H1 (cell line): Measurements from ENCODE around the gene CYP2E1. TPM values are rescaled to one million over a fixed set of nuclear protein-coding genes. Genes with fewer than 3 reads are reported as not detected.

Experiments used
- CTCF ChIA-PET: fragments of 300-600 bp; sonication (Branson Sonifier 250); formaldehyde crosslinking; loops from one replicate; lab custom pipeline; 2021; ENCODE audit not compliant: partially characterized antibody; lab: Charles Lee
- POLR2A ChIA-PET: fragments of 300-600 bp; sonication (Branson Sonifier 250); formaldehyde crosslinking; loops from one replicate; lab custom pipeline; 2021; ENCODE audit warnings: inconsistent platforms; ENCODE audit not compliant: partially characterized antibody; lab: Charles Lee
- DNase-seq, 2 experiments: peaks; one replicate each; pipeline versions ENCODE4 v3.0.0 to v3.0.0-alpha.2; 2010 to 2022; ENCODE audit warnings: low spot score in 2 of 2, low read depth in 1 of 2, mixed read lengths in 1 of 2
- FAIRE-seq: peaks from 2 replicates; lab custom pipeline; 2011; peaks lifted over from hg19 to GRCh38; lab: Jason Lieb, UNC
- H2AFZ ChIP-seq: 2 replicates; pipeline ENCODE4 v1.8.1; 2012; ENCODE audit warnings: low read length, inconsistent platforms
- H2AK5ac ChIP-seq: 2 replicates; pipeline ENCODE4 v1.6.1; 2013; ENCODE audit warnings: low read depth, low read length
- H2BK120ac ChIP-seq: replicated peaks from 2 replicates; pipeline ENCODE3; 2013; ENCODE audit warnings: low read depth, low read length, inconsistent platforms
- H2BK12ac ChIP-seq: 2 replicates; pipeline ENCODE4 v1.6.1; 2013; ENCODE audit warnings: low read depth, low read length
- H2BK15ac ChIP-seq: 2 replicates; pipeline ENCODE4 v1.6.1; 2013; ENCODE audit warnings: low read length
- H2BK20ac ChIP-seq: 2 replicates; pipeline ENCODE4 v1.6.1; 2013; ENCODE audit warnings: low read length
- H2BK5ac ChIP-seq: 2 replicates; pipeline ENCODE4 v1.6.1; 2013; ENCODE audit warnings: low read depth, low read length
- H3K14ac ChIP-seq: 2 replicates; pipeline ENCODE4 v1.6.1; 2013; ENCODE audit warnings: inconsistent platforms; ENCODE audit not compliant: insufficient read length
- H3K18ac ChIP-seq: 2 replicates; pipeline ENCODE4 v1.6.1; 2013; ENCODE audit warnings: low read length; ENCODE audit errors: extremely low read depth
- H3K23ac ChIP-seq: 2 replicates; pipeline ENCODE4 v1.6.1; 2013; ENCODE audit warnings: inconsistent platforms; ENCODE audit not compliant: insufficient read length
- H3K23me2 ChIP-seq: 2 replicates; pipeline ENCODE4 v1.6.1; 2013; ENCODE audit warnings: low read depth, low read length
- H3K27ac ChIP-seq: 2 replicates; pipeline ENCODE4 v1.6.1; 2011; ENCODE audit warnings: low read depth, low read length, inconsistent platforms
- H3K27me3 ChIP-seq, 4 experiments: replicated peaks in 1 of 4; 1 replicate in 1 of 4; 2 replicates in 3 of 4; pipeline versions ENCODE4 v1.6.1 to v1.8.1; 2011 to 2013; ENCODE audit warnings: low read length in 3 of 4, mild to moderate bottlenecking in 3 of 4, inconsistent platforms in 2 of 4, mixed read lengths in 2 of 4, moderate library complexity in 1 of 4; ENCODE audit not compliant: control insufficient read depth in 3 of 4, insufficient read depth in 3 of 4; ENCODE audit errors: extremely low read depth in 1 of 4
- H3K36me3 ChIP-seq, 4 experiments: 2 replicates each; pipeline versions ENCODE4 v1.6.1 to v1.8.1; 2011 to 2013; ENCODE audit warnings: mild to moderate bottlenecking in 4 of 4, low read length in 3 of 4, moderate library complexity in 2 of 4, control low read depth in 1 of 4, inconsistent platforms in 1 of 4; ENCODE audit not compliant: insufficient read depth in 4 of 4, control insufficient read depth in 2 of 4
- H3K4ac ChIP-seq: replicated peaks from 2 replicates; pipeline ENCODE3; 2013; ENCODE audit warnings: low read length, low read depth, mixed read lengths, inconsistent platforms; ENCODE audit not compliant: insufficient read length
- H3K4me1 ChIP-seq, 4 experiments: replicated peaks in 1 of 4; 1 replicate in 1 of 4; 2 replicates in 3 of 4; pipeline versions ENCODE4 v1.6.1 to v1.8.1; 2011 to 2013; ENCODE audit warnings: low read length in 3 of 4, inconsistent platforms in 2 of 4, mixed read lengths in 1 of 4; ENCODE audit not compliant: insufficient read depth in 4 of 4, control insufficient read depth in 3 of 4
- H3K4me2 ChIP-seq, 2 experiments: 2 replicates each; pipeline versions ENCODE4 v1.6.1 to v1.8.1; 2011 to 2013; ENCODE audit warnings: low read depth in 2 of 2, low read length in 2 of 2, control low read depth in 1 of 2, inconsistent platforms in 1 of 2, mild to moderate bottlenecking in 1 of 2; ENCODE audit not compliant: insufficient read depth in 1 of 2
- H3K4me3 ChIP-seq, 4 experiments: fragments of 200-600, 300-600 bp in 1 of 4; sonication (generic), shearing (Covaris generic), sonication (Bioruptor Twin) in 1 of 4; 2 replicates each; pipeline versions ENCODE4 v1.5.1 to v1.8.1; 2011 to 2016; ENCODE audit warnings: low read length in 4 of 4, low read depth in 3 of 4, control low read depth in 2 of 4, inconsistent platforms in 2 of 4, mild to moderate bottlenecking in 2 of 4, mixed read lengths in 1 of 4, moderate library complexity in 1 of 4; ENCODE audit not compliant: insufficient read depth in 2 of 4; ENCODE audit errors: extremely low read depth in 1 of 4
- H3K56ac ChIP-seq: replicated peaks from 2 replicates; pipeline ENCODE3; 2013; ENCODE audit warnings: low read depth, mild to moderate bottlenecking, mixed read lengths, low read length, inconsistent platforms; ENCODE audit not compliant: insufficient read length
- H3K79me1 ChIP-seq: 2 replicates; pipeline ENCODE4 v1.6.1; 2013; ENCODE audit warnings: low read depth, low read length, control low read depth
- H3K79me2 ChIP-seq, 2 experiments: 2 replicates each; pipeline versions ENCODE4 v1.6.1 to v1.8.1; 2012 to 2013; ENCODE audit warnings: low read length in 2 of 2, mild to moderate bottlenecking in 2 of 2, inconsistent platforms in 1 of 2; ENCODE audit not compliant: insufficient read depth in 2 of 2, control insufficient read depth in 1 of 2
- H3K9ac ChIP-seq, 4 experiments: replicated peaks in 1 of 4; 1 replicate in 1 of 4; 2 replicates in 3 of 4; pipeline versions ENCODE4 v1.6.1 to v1.8.1; 2011 to 2013; ENCODE audit warnings: low read depth in 3 of 4, low read length in 3 of 4, control low read depth in 2 of 4, mild to moderate bottlenecking in 2 of 4, moderate library complexity in 2 of 4, inconsistent platforms in 1 of 4; ENCODE audit errors: extremely low read depth in 1 of 4
- H3K9me3 ChIP-seq, 2 experiments: 2 replicates each; pipeline versions ENCODE4 v1.6.1 to v1.8.1; 2012 to 2013; ENCODE audit warnings: mild to moderate bottlenecking in 2 of 2, moderate library complexity in 2 of 2, control low read depth in 1 of 2, inconsistent platforms in 1 of 2, low read depth in 1 of 2, low read length in 1 of 2, mixed read lengths in 1 of 2; ENCODE audit not compliant: insufficient read depth in 2 of 2
- H4K20me1 ChIP-seq, 2 experiments: replicated peaks in 1 of 2; 2 replicates each; pipeline versions ENCODE3 to v1.8.1; 2011 to 2013; ENCODE audit warnings: inconsistent platforms in 2 of 2, low read length in 2 of 2, mild to moderate bottlenecking in 1 of 2; ENCODE audit not compliant: insufficient read depth in 2 of 2, control insufficient read depth in 1 of 2
- H4K5ac ChIP-seq: 2 replicates; pipeline ENCODE4 v1.6.1; 2013; ENCODE audit warnings: low read length, low read depth, mixed read lengths, inconsistent platforms; ENCODE audit not compliant: insufficient read length
- H4K8ac ChIP-seq: 2 replicates; pipeline ENCODE4 v1.8.0; 2013; ENCODE audit warnings: mild to moderate bottlenecking, moderate library complexity, low read length, inconsistent platforms; ENCODE audit not compliant: insufficient read depth; ENCODE audit errors: extremely low read depth
- H4K91ac ChIP-seq: replicated peaks from 2 replicates; pipeline ENCODE3; 2013; ENCODE audit warnings: low read length, mixed read lengths, inconsistent platforms; ENCODE audit not compliant: insufficient read length
- BACH1 ChIP-seq: IDR thresholded peaks from 2 replicates; pipeline ENCODE4 v1.6.1; 2012; ENCODE audit warnings: low read length, improper control_type of control experiment
- EGR1 ChIP-seq: IDR thresholded peaks from 2 replicates; pipeline ENCODE4 v1.6.1; 2011; ENCODE audit warnings: low read depth, low read length, borderline replicate concordance
- JUND ChIP-seq: IDR thresholded peaks from 2 replicates; pipeline ENCODE4 v1.6.1; 2011; ENCODE audit warnings: mild to moderate bottlenecking, improper control_type of control experiment, low read length
- PHF8 ChIP-seq: fragments of 200-600 bp; sonication (generic); conservative IDR thresholded peaks from 2 replicates; pipeline ENCODE4 v1.7.1; 2012; ENCODE audit warnings: low read depth, mild to moderate bottlenecking, inconsistent platforms, low read length, moderate library complexity
- RXRA ChIP-seq: IDR thresholded peaks from 2 replicates; pipeline ENCODE4 v1.6.1; 2011; ENCODE audit warnings: low read depth, mild to moderate bottlenecking, low read length, moderate library complexity; ENCODE audit not compliant: insufficient read depth
- SP4 ChIP-seq: IDR thresholded peaks from 2 replicates; pipeline ENCODE4 v1.6.1; 2012; ENCODE audit warnings: low read length, inconsistent platforms
- whole genome bisulfite sequencing, 2 experiments: shearing (Covaris generic) in 1 of 2; methylation state at CpG; one replicate each; pipeline versions ENCODE4 v1.1.6 to v1.1.7; 2013 to 2015; ENCODE audit warnings: low lambda C conversion rate in 2 of 2, mixed read lengths in 2 of 2, inconsistent platforms in 1 of 2, low coverage in 1 of 2, missing lambda C conversion rate in 1 of 2; ENCODE audit not compliant: insufficient replicate concordance in 2 of 2, insufficient coverage in 1 of 2, insufficient read length in 1 of 2; ENCODE audit errors: extremely low coverage in 1 of 2, missing lambda C conversion rate in 1 of 2; 5-methylcytosine and 5-hydroxymethylcytosine counted together
- polyA plus RNA-seq, 7 experiments: library from polyadenylated mRNA; depleted of rRNA in 3 of 7; stranded (reverse) in 5 of 7; unstranded in 2 of 7; fragments of >200 nt in 5 of 7; fragments of 200-250 nt in 2 of 7; gene quantifications; 1 replicate in 5 of 7; 2 replicates in 1 of 7; 4 replicates in 1 of 7; pipeline versions ENCODE4 v1.2.1 to v1.2.3, GENCODE V29; 2011 to 2013; ENCODE audit warnings: missing spikeins in 2 of 7, mixed read lengths in 2 of 7
- total RNA-seq: library from RNA; stranded (reverse); fragmentation: NEBNext Ultra II Directional; extraction: Animal tissue kit (Norgen Biotek cat#: 25700); gene quantifications from 2 replicates; pipeline ENCODE4 v1.2.1, GENCODE V29; 2021

CYP2E1 gene
- total and polyA plus RNA-seq, 2 of the 8 experiments (the other 6 are each of a cell fraction or from before 2014, with no cell fraction given), result 0.11 TPM; not detected in 1

DNA sequence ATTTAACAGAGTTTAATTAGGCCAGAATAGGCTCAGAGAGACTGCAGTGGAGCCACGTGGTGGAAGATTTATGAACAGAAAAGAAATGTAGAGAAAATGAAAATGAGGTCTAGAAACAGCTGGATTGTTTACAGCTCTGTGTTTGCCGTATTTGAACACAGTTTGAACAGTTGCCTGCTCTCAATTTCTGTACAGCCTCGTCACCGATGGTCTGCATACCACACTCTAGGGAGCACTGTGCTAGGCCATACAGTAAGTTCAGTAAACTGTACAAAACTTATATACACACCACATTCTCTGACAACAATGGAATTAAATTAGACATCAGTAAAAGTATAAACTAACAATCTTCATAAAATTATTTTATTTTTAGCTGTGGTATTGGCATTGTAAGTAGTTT, 11.1 kb upstream of the CYP2E1 start:
- TF ChIP-seq PHF8, result no peak
- no peak for TF ChIP-seq BACH1
- no peak for TF ChIP-seq EGR1
- no peak for TF ChIP-seq SP4
- TF ChIP-seq JUND, result no peak
- no peak for TF ChIP-seq RXRA
- TF ChIP-seq, all 59 proteins: peak for 0
- no peak overlapping the region for H4K5ac ChIP-seq
- no peaks in the 10 kb centered on the region; a peak in 1 of 8 replicates for H3K36me3 ChIP-seq
- H3K4me2 ChIP-seq, result no peak overlapping the region
- ChIA-PET CTCF (no interaction called here), POLR2A (no interaction called here)
- H2AFZ ChIP-seq, result no peak overlapping the region
- H2BK12ac ChIP-seq, result no peak overlapping the region
- H3K4me3 ChIP-seq, result no peak overlapping the region
- no peak overlapping the region for H3K23ac ChIP-seq
- H3K18ac ChIP-seq, result no peak overlapping the region
- no peak overlapping the region for H2BK5ac ChIP-seq
- no peak overlapping the region for H3K27ac ChIP-seq
- H2AK5ac ChIP-seq, result no peak overlapping the region
- H4K8ac ChIP-seq, result no peak overlapping the region
- DNase-seq (no peak), FAIRE-seq (no peak)
- peaks cover 50 to 52% of the 10 kb centered on the region in 2 experiments for H3K9me3 ChIP-seq
- no peaks in the 10 kb centered on the region for H3K4me1 ChIP-seq
- no peak overlapping the region for H3K14ac ChIP-seq
- H2BK15ac ChIP-seq, result no peak overlapping the region
- no peak overlapping the region for H3K9ac ChIP-seq
- H4K20me1 ChIP-seq, result no peaks in the 10 kb centered on the region
- WGBS, 2 experiments, result 59% methylated on average over 4 of the region's 4 CpGs; no CpG with 5 or more reads in 1 of the 2 experiments
- H3K4ac ChIP-seq, result no peak overlapping the region
- H4K91ac ChIP-seq, result no peak overlapping the region
- no peaks in the 10 kb centered on the region for H3K79me2 ChIP-seq
- no peak overlapping the region for H2BK120ac ChIP-seq
- H2BK20ac ChIP-seq, result no peak overlapping the region
- no peaks in the 10 kb centered on the region for H3K27me3 ChIP-seq
- H3K23me2 ChIP-seq, result no peaks in the 10 kb centered on the region
- H3K56ac ChIP-seq, result no peak overlapping the region
- H3K79me1 ChIP-seq, result no peaks in the 10 kb centered on the region
